SK-N-SH (cell line): ENCODE data around the gene ZNF692. TPM values are rescaled to one million over a fixed set of nuclear protein-coding genes. Genes with fewer than 3 reads are reported as not detected.

Experiments
- CTCF ChIA-PET: fragments of 300-600, 350-600 bp; formaldehyde crosslinking; extraction: SDS; loops from one replicate; lab custom pipeline; 2021; lab: Yijun Ruan, JAX
- POLR2A ChIA-PET: fragments of 350-600 bp; sonication (Branson Sonifier 250); formaldehyde crosslinking; extraction: SDS; loops from one replicate; lab custom pipeline; 2020; ENCODE audit warnings: antibody characterized with exemption, inconsistent platforms; lab: Yijun Ruan, JAX
- DNase-seq: peaks from one replicate; pipeline ENCODE4 v3.0.0; 2012
- H2AFZ ChIP-seq: fragments of 200-600 bp; sonication (generic); 2 replicates; pipeline ENCODE4 v1.8.1; 2016; ENCODE audit warnings: antibody characterized with exemption, mild to moderate bottlenecking, low read depth
- H3F3A ChIP-seq: fragments of 200-600 bp; sonication (generic); replicated peaks from 2 replicates; pipeline ENCODE3; 2016; ENCODE audit warnings: antibody characterized with exemption, mild to moderate bottlenecking; ENCODE audit not compliant: insufficient read depth
- H3K27ac ChIP-seq, 2 experiments: fragments of 200-500 bp in 1 of 2; fragments of 200-600 bp in 1 of 2; sonication (Bioruptor generic) in 1 of 2; sonication (generic), shearing (Covaris generic) in 1 of 2; 2 replicates each; pipeline versions ENCODE4 v1.5.1 to v1.6.1; 2014 to 2016; ENCODE audit warnings: low read depth in 2 of 2, inconsistent platforms in 1 of 2, low read length in 1 of 2, mild to moderate bottlenecking in 1 of 2, mixed read lengths in 1 of 2
- H3K27me3 ChIP-seq: fragments of 200-600 bp; sonication (generic), shearing (Covaris generic); 2 replicates; pipeline ENCODE4 v1.6.1; 2016; ENCODE audit warnings: mixed run types; ENCODE audit not compliant: insufficient read depth
- H3K36me3 ChIP-seq, 2 experiments: fragments of 200-500 bp in 1 of 2; fragments of 200-600 bp in 1 of 2; sonication (Bioruptor generic) in 1 of 2; sonication (generic) in 1 of 2; replicated peaks in 1 of 2; 2 replicates each; pipeline versions ENCODE3 to v1.5.1; 2014 to 2016; ENCODE audit warnings: low read length in 1 of 2, mild to moderate bottlenecking in 1 of 2; ENCODE audit not compliant: insufficient read depth in 2 of 2, control insufficient read depth in 1 of 2
- H3K4me1 ChIP-seq, 2 experiments: fragments of 200-500 bp in 1 of 2; fragments of 200-600 bp in 1 of 2; sonication (Bioruptor generic) in 1 of 2; sonication (generic), shearing (Covaris generic) in 1 of 2; 2 replicates each; pipeline versions ENCODE4 v1.5.1 to v1.6.1; 2014 to 2016; ENCODE audit warnings: low read depth in 1 of 2, low read length in 1 of 2, mixed run types in 1 of 2; ENCODE audit not compliant: insufficient read depth in 2 of 2, control insufficient read depth in 1 of 2
- H3K4me2 ChIP-seq: fragments of 200-600 bp; sonication (generic), shearing (Covaris generic); 2 replicates; pipeline ENCODE4 v1.6.1; 2017; ENCODE audit warnings: mixed run types
- H3K4me3 ChIP-seq, 2 experiments: fragments of 200-500 bp in 1 of 2; fragments of 200-600 bp in 1 of 2; sonication (Bioruptor generic) in 1 of 2; sonication (generic), shearing (Covaris generic) in 1 of 2; 2 replicates each; pipeline versions ENCODE4 v1.5.1 to v1.8.1; 2014 to 2016; ENCODE audit warnings: low read depth in 2 of 2, inconsistent platforms in 1 of 2, low read length in 1 of 2, mild to moderate bottlenecking in 1 of 2, mixed read lengths in 1 of 2, moderate library complexity in 1 of 2
- H3K79me2 ChIP-seq: fragments of 200-600 bp; sonication (generic); 2 replicates; pipeline ENCODE4 v1.8.1; 2017; ENCODE audit warnings: mild to moderate bottlenecking; ENCODE audit not compliant: insufficient read depth
- H3K9ac ChIP-seq: fragments of 200-600 bp; sonication (generic); 2 replicates; pipeline ENCODE4 v1.6.1; 2017; ENCODE audit warnings: mixed run types
- H3K9me2 ChIP-seq: fragments of 200-600 bp; sonication (generic); 2 replicates; pipeline ENCODE4 v1.6.1; 2017; ENCODE audit warnings: mixed run types
- H3K9me3 ChIP-seq: fragments of 200-600 bp; sonication (generic); 2 replicates; pipeline ENCODE4 v1.6.1; 2017; ENCODE audit warnings: mixed run types, mild to moderate bottlenecking, moderate library complexity
- H4K20me1 ChIP-seq: fragments of 200-600 bp; sonication (generic); 2 replicates; pipeline ENCODE4 v1.6.1; 2017; ENCODE audit warnings: mild to moderate bottlenecking, mixed run types; ENCODE audit not compliant: insufficient read depth
- FOXM1 ChIP-seq: IDR thresholded peaks from 2 replicates; pipeline ENCODE4 v1.4.0; 2012; ENCODE audit warnings: low read depth, mild to moderate bottlenecking
- GATA2 ChIP-seq: sonication (generic); formaldehyde crosslinking; IDR thresholded peaks from 2 replicates; pipeline ENCODE4 v1.5.0; 2020; ENCODE audit warnings: mild to moderate bottlenecking, missing genetic modification reagents
- IRF3 ChIP-seq: fragments of 150-350 bp; IDR thresholded peaks from 2 replicates; pipeline ENCODE4 v1.6.1; 2016; ENCODE audit warnings: mild to moderate bottlenecking, low read depth, low read length
- MEF2A ChIP-seq: IDR thresholded peaks from 2 replicates; pipeline ENCODE4 v1.4.0; 2012; ENCODE audit warnings: low read depth, borderline replicate concordance
- MXI1 ChIP-seq: IDR thresholded peaks from 2 replicates; pipeline ENCODE4 v1.6.1; 2012; ENCODE audit warnings: mild to moderate bottlenecking, low read depth, low read length, improper control_type of control experiment
- NFIC ChIP-seq: IDR thresholded peaks from 2 replicates; pipeline ENCODE4 v1.4.0; 2012; ENCODE audit warnings: borderline replicate concordance
- RAD21 ChIP-seq: IDR thresholded peaks from 2 replicates; pipeline ENCODE4 v1.6.1; 2012; ENCODE audit warnings: mild to moderate bottlenecking, low read length
- RCOR1 ChIP-seq: fragments of 150-350 bp; IDR thresholded peaks from 2 replicates; pipeline ENCODE4 v1.6.1; 2017; ENCODE audit warnings: antibody characterized with exemption, low read length
- REST ChIP-seq: IDR thresholded peaks from 2 replicates; pipeline ENCODE4 v1.6.1; 2012; ENCODE audit warnings: mild to moderate bottlenecking, low read depth, low read length, moderate library complexity
- RXRA ChIP-seq: IDR thresholded peaks from 2 replicates; pipeline ENCODE4 v1.4.0; 2012; ENCODE audit warnings: low read depth, mild to moderate bottlenecking, borderline replicate concordance
- SIN3A ChIP-seq: IDR thresholded peaks from 2 replicates; pipeline ENCODE4 v1.6.1; 2012; ENCODE audit warnings: low read depth, mild to moderate bottlenecking, low read length, moderate library complexity, borderline replicate concordance
- TCF12 ChIP-seq: IDR thresholded peaks from 2 replicates; pipeline ENCODE4 v1.4.0; 2012
- WGBS: methylation state at CpG from one replicate; pipeline ENCODE4 v1.1.6; 2017; ENCODE audit warnings: low lambda C conversion rate; 5-methylcytosine and 5-hydroxymethylcytosine counted together
- polyA plus RNA-seq, 3 experiments: library from polyadenylated mRNA; depleted of rRNA; stranded (reverse); fragments of >200 nt; gene quantifications; 2 replicates each; pipeline ENCODE4 v1.2.3, GENCODE V29; 2012

The ZNF692 gene
- polyA plus RNA-seq, 1 of the 3 experiments (the other 2 are of a cell fraction) = 47.0 TPM

- peaks cover 0 to under 1% of the 10 kb centered on the region in 2 experiments; a peak in 1 of 4 replicates for H3K4me1 ChIP-seq
- no peaks in the 10 kb centered on the region for H3K27me3 ChIP-seq
- H3K9me2 ChIP-seq = no peaks in the 10 kb centered on the region
- H3K9me3 ChIP-seq = no peaks in the 10 kb centered on the region
- WGBS = 97% methylated on average over 50 of the region's 76 CpGs
- H3K79me2 ChIP-seq = peaks cover 23% of the 10 kb centered on the region
- ChIA-PET POLR2A (interaction anchor here (0.8 to 1.0 kb wide), 2 partner anchors 8 to 16 kb away, joined by 3 read pairs; no protein-coding TSS in a partner anchor), CTCF (interaction anchor here (1.1 to 1.2 kb wide), 2 partner anchors 9 to 11 kb away, joined by 3 to 4 read pairs; no protein-coding TSS in a partner anchor)
- DNase-seq = no peak
- H3K27ac ChIP-seq = no peak overlapping the region
- H3K9ac ChIP-seq = no peak overlapping the region
- H3K4me2 ChIP-seq = no peak overlapping the region
- no peak for TF ChIP-seq REST
- no peak for TF ChIP-seq RXRA
- TF ChIP-seq NFIC = no peak
- no peak for TF ChIP-seq GATA2 (CRISPR knock-in tag)
- no peak overlapping the region for H2AFZ ChIP-seq
- peaks cover 16 to 60% of the 10 kb centered on the region in 2 experiments for H3K36me3 ChIP-seq
- H4K20me1 ChIP-seq = no peaks in the 10 kb centered on the region
- no peak overlapping the region for H3K4me3 ChIP-seq
- no peaks in the 10 kb centered on the region for H3F3A ChIP-seq
These were observed 11.5 kb downstream of the ZNF692 start for GRCh38 chr1:248847181-248847955.

GRCh38 chr1:248844526-248844925 lies 14.4 kb downstream of the ZNF692 start:
- no peak overlapping the region for H3K27ac ChIP-seq
- peaks cover 12 to 47% of the 10 kb centered on the region in 2 experiments for H3K36me3 ChIP-seq
- ChIA-PET POLR2A (no interaction called here), CTCF (interaction anchor here (5.1 kb wide), 1 partner anchor 14 kb away, joined by 33 read pairs; the partner anchor contains the start of gene ZNF692)
- H3K4me1 ChIP-seq = peaks cover 5 to 9% of the 10 kb centered on the region in 2 experiments; a peak in 2 of 4 replicates
- no peaks in the 10 kb centered on the region for H3K27me3 ChIP-seq
- 92% methylated on average over 8 of the region's 8 CpGs for WGBS
- no peak for DNase-seq
- no peak overlapping the region for H3K4me2 ChIP-seq
- no peaks in the 10 kb centered on the region for H3K9me3 ChIP-seq
- no peak overlapping the region for H3K4me3 ChIP-seq
- no peak overlapping the region for H3K9ac ChIP-seq
- H3K9me2 ChIP-seq = no peaks in the 10 kb centered on the region
- H2AFZ ChIP-seq = no peak overlapping the region
- no peaks in the 10 kb centered on the region for H4K20me1 ChIP-seq
- peaks cover 51% of the 10 kb centered on the region for H3K79me2 ChIP-seq
- H3F3A ChIP-seq = no peaks in the 10 kb centered on the region
- TF ChIP-seq TCF12 (no peak), FOXM1 (no peak), RXRA (no peak), RAD21 (no peak), IRF3 (no peak), SIN3A (no peak), MXI1 (no peak), RCOR1 (no peak), MEF2A (no peak)
